OCI-LY7 (cell line): ENCODE data around the gene MYL5. TPM values are rescaled to one million over a fixed set of nuclear protein-coding genes. Genes with fewer than 3 reads are reported as not detected.

ENCODE experiments used
- BruUV-seq: library from RNA; stranded (reverse); fragments of 400-500 nt; replicated peaks from 2 replicates; lab custom pipeline; 2021; lab: Mats Ljungman, UMichigan
- CTCF ChIA-PET: fragments of 300-600 bp; sonication (Branson Sonifier 250); formaldehyde crosslinking; loops from one replicate; lab custom pipeline; 2022; ENCODE audit warnings: antibody characterized with exemption; ENCODE audit not compliant: unreplicated experiment; lab: Charles Lee
- POLR2A ChIA-PET: fragments of 300-600 bp; sonication (Branson Sonifier 250); formaldehyde crosslinking; loops from one replicate; lab custom pipeline; 2022; ENCODE audit warnings: antibody characterized with exemption; lab: Charles Lee
- DNase-seq: peaks from one replicate; pipeline ENCODE4 v3.0.0-alpha.2; 2015; ENCODE audit warnings: low spot score
- H2AFZ ChIP-seq: fragments of 200-600 bp; sonication (generic), shearing (Covaris generic); 2 replicates; pipeline ENCODE4 v1.6.1; 2014; ENCODE audit warnings: mild to moderate bottlenecking, antibody characterized with exemption, low read length, moderate library complexity
- H3K27ac ChIP-seq: fragments of 200-600 bp; sonication (generic); 2 replicates; pipeline ENCODE4 v1.5.1; 2014; ENCODE audit warnings: mixed run types, low read depth, mild to moderate bottlenecking, moderate library complexity, low read length, inconsistent platforms; ENCODE audit not compliant: poor library complexity, severe bottlenecking
- H3K36me3 ChIP-seq: fragments of 200-600 bp; sonication (generic); 2 replicates; pipeline ENCODE4 v1.6.1; 2014; ENCODE audit warnings: mild to moderate bottlenecking, antibody characterized with exemption, low read length, moderate library complexity, mixed read lengths; ENCODE audit not compliant: insufficient read depth
- H3K4me1 ChIP-seq: fragments of 200-600 bp; sonication (generic); 2 replicates; pipeline ENCODE4 v1.5.1; 2014; ENCODE audit warnings: mild to moderate bottlenecking, low read length; ENCODE audit not compliant: insufficient read depth, poor library complexity, severe bottlenecking
- H3K4me2 ChIP-seq: fragments of 200-600 bp; sonication (generic); 2 replicates; pipeline ENCODE4 v1.6.1; 2014; ENCODE audit warnings: mild to moderate bottlenecking, low read length
- H3K4me3 ChIP-seq: fragments of 200-600 bp; sonication (generic); 2 replicates; pipeline ENCODE4 v1.5.1; 2014; ENCODE audit warnings: mild to moderate bottlenecking, low read depth, low read length; ENCODE audit not compliant: poor library complexity, severe bottlenecking
- H3K79me2 ChIP-seq: fragments of 200-600 bp; sonication (generic); 2 replicates; pipeline ENCODE4 v1.6.1; 2016; ENCODE audit warnings: low read depth, mild to moderate bottlenecking, low read length, moderate library complexity, mixed read lengths; ENCODE audit not compliant: insufficient read depth
- H3K9me2 ChIP-seq: fragments of 200-600 bp; sonication (generic); 2 replicates; pipeline ENCODE4 v1.6.1; 2016; ENCODE audit warnings: mild to moderate bottlenecking, low read length, mixed read lengths; ENCODE audit not compliant: insufficient read depth
- H3K9me3 ChIP-seq: fragments of 200-600 bp; sonication (generic); 2 replicates; pipeline ENCODE4 v1.6.1; 2014; ENCODE audit warnings: mild to moderate bottlenecking, mixed run types, low read length, mixed read lengths
- H4K20me1 ChIP-seq: fragments of 200-600 bp; sonication (generic); 2 replicates; pipeline ENCODE4 v1.6.1; 2014; ENCODE audit warnings: mild to moderate bottlenecking, antibody characterized with exemption, low read length, moderate library complexity, mixed read lengths; ENCODE audit not compliant: insufficient read depth
- CTCF ChIP-seq: fragments of 200-600 bp; sonication (generic); conservative IDR thresholded peaks from 2 replicates; pipeline ENCODE4 v1.5.1; 2014; ENCODE audit warnings: mild to moderate bottlenecking, antibody characterized with exemption, low read length, moderate library complexity, mixed read lengths
- EZH2phosphoT487 ChIP-seq: fragments of 200-600 bp; sonication (generic); IDR thresholded peaks from 2 replicates; pipeline ENCODE4 v1.6.1; 2018; ENCODE audit warnings: low read depth, borderline replicate concordance, mild to moderate bottlenecking, mixed run types, antibody characterized with exemption, low read length, moderate library complexity, mixed read lengths
- intact Hi-C: fragments of 100-400 bp; cut with micrococcal nuclease; formaldehyde crosslinking; loops from one replicate; pipeline ENCODE4 v1.10.0; 2022; ENCODE audit not compliant: unreplicated experiment
- total RNA-seq, 2 experiments: library from RNA; depleted of rRNA in 1 of 2; stranded (reverse); fragments of >200 nt in 1 of 2; shearing (Covaris generic) in 1 of 2; gene quantifications; 2 replicates each; pipeline ENCODE4 v1.2.3, GENCODE V29; 2014 to 2022

MYL5 gene
- total RNA-seq, 2 experiments from 2014 or later: 24.4 to 62.2 TPM

DNA sequence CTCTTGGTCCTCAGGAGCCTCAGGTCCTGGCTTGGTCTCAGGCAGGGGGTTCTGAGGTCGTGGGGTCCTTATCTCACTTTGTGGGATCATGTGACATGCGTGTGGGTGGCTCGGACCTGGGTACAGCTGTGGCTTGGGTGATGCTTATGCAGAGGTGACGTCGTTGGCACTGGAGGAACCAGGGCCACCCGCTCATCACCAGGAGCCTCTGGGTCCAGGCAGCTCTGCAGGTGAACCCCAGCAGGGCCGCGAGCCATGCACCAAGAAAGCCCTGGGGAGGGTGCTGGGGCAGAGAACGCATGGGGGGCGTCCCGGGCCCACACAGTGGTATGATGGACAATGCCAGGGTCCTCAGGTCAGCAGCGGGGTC is 9.0 kb upstream of the MYL5 start:
- no peaks in the 10 kb centered on the region for H3K4me1 ChIP-seq
- no peaks in the 10 kb centered on the region for H3K9me2 ChIP-seq
- ChIA-PET CTCF (no interaction called here), POLR2A (no interaction called here)
- DNase-seq: no peak
- no peak for TF ChIP-seq CTCF
- TF ChIP-seq EZH2phosphoT487: no peak
- H3K79me2 ChIP-seq: no peaks in the 10 kb centered on the region
- no peak overlapping the region for H3K4me3 ChIP-seq
- no peaks in the 10 kb centered on the region for H4K20me1 ChIP-seq
- no peaks in the 10 kb centered on the region for H3K9me3 ChIP-seq
- H3K4me2 ChIP-seq: no peak overlapping the region
- no TSS peak for BruUV-seq
- H3K36me3 ChIP-seq: peaks cover 4% of the 10 kb centered on the region
- no peak overlapping the region for H3K27ac ChIP-seq
- intact Hi-C loops: no loop called here
- H2AFZ ChIP-seq: no peak overlapping the region

DNA sequence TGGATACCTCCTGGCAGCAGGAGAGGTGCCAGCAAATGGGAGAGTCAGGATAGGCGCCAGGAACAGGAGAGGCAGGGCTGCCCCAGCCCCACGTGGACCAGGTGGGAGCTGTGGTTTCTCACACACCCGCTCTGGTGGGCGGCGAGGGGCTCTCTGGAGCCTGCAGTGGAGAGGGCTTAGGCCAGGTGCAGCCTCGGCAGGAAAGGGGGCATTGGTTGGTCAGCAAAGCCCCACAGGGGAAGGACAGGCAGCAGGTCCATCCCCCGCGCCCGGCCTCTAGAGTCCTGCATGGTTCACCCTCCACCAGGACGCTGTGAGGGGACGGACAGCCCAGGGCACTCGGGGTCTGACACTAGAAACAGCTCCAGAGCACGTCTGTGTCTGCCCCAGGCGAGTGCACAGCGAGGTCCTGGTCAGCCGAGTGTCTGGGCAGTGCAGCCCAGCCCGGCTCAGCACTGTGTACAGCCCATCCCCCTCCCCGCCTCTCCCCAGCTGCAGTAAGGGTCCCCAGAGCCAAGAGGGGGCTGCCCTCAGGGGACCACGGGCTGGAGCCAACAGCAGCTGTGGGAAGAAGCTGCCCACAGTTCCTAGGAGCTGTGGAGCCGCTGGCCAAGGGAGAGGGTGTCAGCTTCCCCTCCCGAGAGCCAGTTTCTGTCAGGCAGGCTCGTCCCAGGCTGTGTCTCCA is 8.4 kb upstream of the MYL5 start:
- no TSS peak for BruUV-seq
- no peak for DNase-seq
- CTCF ChIA-PET: no interaction called here
- H3K4me1 ChIP-seq: no peaks in the 10 kb centered on the region
- no peak overlapping the region for H3K4me3 ChIP-seq
- no peaks in the 10 kb centered on the region for H4K20me1 ChIP-seq
- no peak for TF ChIP-seq EZH2phosphoT487
- no peak for TF ChIP-seq CTCF
- no peak overlapping the region for H3K4me2 ChIP-seq
- H3K79me2 ChIP-seq: no peaks in the 10 kb centered on the region
- no peaks in the 10 kb centered on the region for H3K9me2 ChIP-seq
- H3K9me3 ChIP-seq: no peaks in the 10 kb centered on the region
- H3K36me3 ChIP-seq: peaks cover 9% of the 10 kb centered on the region
- no peak overlapping the region for H3K27ac ChIP-seq
- POLR2A ChIA-PET: no interaction called here
- no peak overlapping the region for H2AFZ ChIP-seq
- intact Hi-C loops: no loop called here

GRCh38 chr4:666436-666810 is 7.9 kb upstream of the MYL5 start:
- no peak overlapping the region for H3K27ac ChIP-seq
- no peaks in the 10 kb centered on the region for H3K9me3 ChIP-seq
- intact Hi-C loops: no loop called here
- no peaks in the 10 kb centered on the region for H3K9me2 ChIP-seq
- no peaks in the 10 kb centered on the region for H3K79me2 ChIP-seq
- H3K4me1 ChIP-seq: no peaks in the 10 kb centered on the region
- no peak for TF ChIP-seq CTCF
- TF ChIP-seq EZH2phosphoT487: no peak
- H3K4me2 ChIP-seq: no peak overlapping the region
- H2AFZ ChIP-seq: no peak overlapping the region
- no peak overlapping the region for H3K4me3 ChIP-seq
- ChIA-PET CTCF (no interaction called here), POLR2A (no interaction called here)
- no peak for DNase-seq
- H4K20me1 ChIP-seq: no peaks in the 10 kb centered on the region
- peaks cover 14% of the 10 kb centered on the region for H3K36me3 ChIP-seq
- no TSS peak for BruUV-seq
